Left kidney (tissue), 2 donors: ENCODE results near the gene BDH2. TPM values are rescaled to one million over a fixed set of nuclear protein-coding genes. Genes with fewer than 3 reads are reported as not detected.
A peak's percentile ranks its signal among the peaks of the same experiment; 100 is the strongest.

Experiments
- DNase-seq: peaks from one replicate; pipeline ENCODE4 v3.0.0-alpha.2; 2013
- polyA plus RNA-seq: library from polyadenylated mRNA; unstranded; fragments of 120-200 nt; gene quantifications from one replicate; pipeline ENCODE4 v1.2.1, GENCODE V29; 2013; ENCODE audit not compliant: insufficient read length

BDH2 gene
- polyA plus RNA-seq, 1 donor, result 206 TPM

DNA sequence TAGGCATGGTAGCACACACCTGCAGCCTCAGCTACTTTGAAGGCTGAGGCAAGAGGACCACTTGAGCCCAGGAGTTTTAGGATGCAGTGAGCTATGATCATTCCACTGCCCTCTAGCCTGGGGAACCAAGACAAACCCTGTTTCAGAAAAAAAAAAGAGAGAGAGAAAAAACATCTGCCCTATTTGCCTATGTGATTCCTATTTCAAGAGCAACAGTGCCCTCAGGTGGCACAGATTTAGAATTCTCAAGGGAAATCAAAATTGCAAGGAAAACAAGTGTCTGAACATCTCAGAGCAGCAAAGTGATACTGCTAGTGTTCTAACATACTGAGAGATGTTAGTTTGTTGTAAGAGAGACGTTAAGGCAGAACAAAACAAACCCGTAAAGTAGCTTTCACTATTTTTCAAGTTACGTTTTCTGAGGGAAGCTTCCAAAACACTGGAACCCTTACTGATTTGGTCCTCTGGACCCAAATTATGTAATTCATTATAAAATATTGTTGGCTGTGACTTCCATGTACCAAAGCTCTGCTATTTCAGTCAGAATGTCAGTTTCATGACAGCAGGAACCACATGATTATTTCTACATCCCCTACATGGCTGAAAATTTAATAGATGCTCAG is 7.9 kb downstream of the BDH2 start:
- DNase-seq, result peak; percentile 64

DNA sequence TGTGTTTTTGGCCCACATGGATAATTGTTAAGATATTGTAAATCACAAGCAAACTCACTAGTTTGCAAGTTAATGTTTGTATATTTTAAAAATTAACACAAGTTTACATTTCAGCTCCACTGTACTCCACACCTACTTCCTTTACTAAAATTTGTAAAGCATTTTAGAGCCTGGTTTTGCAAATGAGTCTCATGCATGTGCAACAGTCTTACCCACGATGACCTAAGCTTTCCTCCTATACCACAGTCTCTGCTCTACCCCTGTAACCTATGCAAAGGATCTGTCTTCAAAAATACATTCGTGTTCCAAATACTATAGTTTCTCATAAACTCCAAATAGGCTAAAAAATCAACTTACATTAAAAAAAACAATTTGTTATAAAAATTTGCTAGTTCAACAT is 10.2 kb downstream of the BDH2 start:
- DNase-seq, result no peak

DNA sequence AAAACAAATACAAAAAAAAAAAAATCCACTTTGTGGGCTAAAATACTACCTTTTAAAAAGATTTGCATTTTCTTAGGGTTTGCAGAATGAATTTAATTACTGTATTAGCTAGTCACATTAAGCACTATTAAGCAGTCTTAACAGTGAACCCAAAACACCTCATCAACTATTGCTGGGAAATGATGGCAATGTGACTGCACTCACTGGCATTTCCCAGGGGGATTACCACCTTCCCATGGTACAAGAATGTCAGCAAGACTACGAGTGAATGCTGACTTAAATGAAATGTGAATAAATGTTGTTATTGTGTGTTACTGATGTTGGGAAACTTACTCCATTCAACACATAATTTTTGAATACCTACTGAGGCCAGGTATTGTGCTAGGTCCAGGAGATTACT is 13.1 kb downstream of the BDH2 start:
- no peak for DNase-seq

DNA sequence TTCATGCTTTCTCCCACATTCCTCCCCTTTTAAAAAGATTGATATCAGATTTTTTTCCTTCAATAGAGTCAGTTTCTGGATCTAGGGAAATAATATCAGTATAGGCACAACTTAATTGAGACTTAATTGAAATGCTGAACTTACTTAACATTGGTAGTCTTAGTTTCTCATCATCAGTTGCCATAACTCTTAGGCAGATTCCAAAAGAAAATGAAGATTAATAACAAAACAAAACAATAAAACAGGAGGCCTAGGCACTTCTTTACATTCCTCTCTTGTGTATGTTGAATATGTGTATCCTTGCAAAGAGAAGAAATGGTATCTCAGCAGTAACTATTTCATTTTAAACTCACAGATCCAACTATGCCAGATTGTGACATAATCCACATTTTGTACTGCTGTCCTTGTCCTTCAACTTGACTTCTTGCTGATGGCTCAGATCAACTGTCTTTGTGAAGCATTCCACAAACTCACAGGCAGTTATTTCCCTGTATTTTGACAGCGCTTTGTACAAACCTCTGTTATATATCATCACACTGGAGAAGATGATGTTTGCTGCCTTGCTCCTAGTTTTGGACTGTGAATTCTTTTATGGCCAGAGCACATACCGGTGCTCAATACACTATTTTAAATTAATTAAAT is 14.0 kb downstream of the BDH2 start:
- no peak for DNase-seq

DNA sequence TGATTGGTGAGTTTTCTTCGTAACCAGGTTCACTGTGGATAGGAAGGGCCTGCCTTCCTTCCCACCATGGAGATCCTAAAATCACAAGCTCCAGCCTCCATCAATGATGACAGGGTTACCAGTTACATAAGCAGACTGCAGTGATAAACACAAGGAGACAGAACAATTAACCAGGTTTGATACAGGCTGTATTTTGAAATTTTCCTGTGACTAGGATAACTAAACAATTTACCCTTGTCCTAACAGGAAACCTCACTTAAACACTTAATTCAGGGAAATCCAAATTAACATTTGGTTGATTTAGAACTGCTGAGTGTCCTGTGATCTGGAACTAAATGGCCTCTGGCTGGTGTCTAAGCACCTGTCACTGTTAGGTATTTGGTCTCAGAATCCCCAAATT is 20.0 kb downstream of the BDH2 start:
- no peak for DNase-seq

DNA sequence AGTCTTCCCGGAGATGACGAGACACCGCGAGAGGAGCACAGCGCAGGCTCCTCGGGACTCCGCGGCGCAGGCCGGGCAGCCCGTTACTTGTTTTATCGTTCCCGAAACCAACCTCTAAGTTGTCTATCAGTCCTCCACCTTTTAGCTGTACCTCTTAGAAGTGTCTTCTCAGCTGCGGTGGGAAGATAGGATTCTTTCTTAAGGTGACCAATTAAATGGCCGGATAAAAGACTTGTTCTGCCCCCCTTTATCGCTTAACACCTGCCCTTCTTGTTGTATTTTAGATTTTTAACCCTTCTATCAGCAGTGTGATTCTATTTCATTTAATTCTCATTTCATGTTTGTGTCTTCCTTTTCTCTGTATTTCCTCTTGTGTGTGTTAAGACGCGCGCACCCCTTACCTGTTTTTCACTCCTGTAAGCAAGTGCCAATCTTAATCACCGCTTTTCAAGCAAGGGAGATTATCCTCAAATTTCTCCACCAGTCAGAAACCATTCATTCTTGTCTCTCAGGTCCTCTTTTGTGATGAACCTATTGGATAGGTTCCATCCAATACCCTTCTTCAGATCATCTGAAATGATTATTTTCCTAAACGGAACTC is 22.8 kb downstream of the BDH2 start, which contains the start of gene SLC9B2:
Gene SLC9B2, minus strand, starts transcription at position 15 of the 601 bp plus-strand sequence. CDS start 9,211 bp downstream, outside the sequence.
- no peak for DNase-seq

GRCh38 chr4:103075894-103076746 is 23.5 kb downstream of the BDH2 start:
- peak; percentile 50 for DNase-seq

GRCh38 chr4:103075435-103075893 is 24.2 kb downstream of the BDH2 start:
- DNase-seq, result no peak

DNA sequence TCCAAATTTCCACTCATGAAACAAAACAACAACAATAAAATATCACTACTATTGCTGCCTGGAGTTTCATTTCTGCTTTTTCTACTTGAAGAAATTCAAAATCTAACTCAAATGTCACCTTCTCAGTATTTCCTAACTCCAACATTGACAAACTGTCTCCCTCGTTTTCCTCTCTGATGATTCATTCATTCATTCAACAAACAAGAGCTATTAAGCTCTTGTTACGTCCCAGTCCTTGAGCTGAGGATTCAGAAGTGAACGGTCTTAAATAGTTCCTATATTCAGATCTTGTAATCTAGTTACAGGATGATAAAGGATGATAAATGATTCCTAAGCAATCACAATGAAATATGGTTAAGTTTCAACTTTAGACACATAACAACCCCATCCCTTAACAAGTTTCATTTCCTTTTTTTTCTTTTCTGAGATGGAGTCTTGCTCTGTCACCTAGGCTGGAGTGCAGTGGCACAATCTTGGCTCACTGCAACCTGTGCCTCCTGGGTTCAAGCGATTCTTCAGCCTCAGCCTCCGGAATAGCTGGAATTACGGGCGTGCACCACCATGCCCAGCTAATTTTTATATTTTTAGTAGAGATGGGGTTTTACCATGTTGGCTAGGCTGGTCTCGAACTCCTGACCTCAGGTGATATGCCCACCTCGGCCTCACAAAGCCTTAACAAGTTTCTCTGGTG is 24.7 kb downstream of the BDH2 start:
- DNase-seq, result no peak

DNA sequence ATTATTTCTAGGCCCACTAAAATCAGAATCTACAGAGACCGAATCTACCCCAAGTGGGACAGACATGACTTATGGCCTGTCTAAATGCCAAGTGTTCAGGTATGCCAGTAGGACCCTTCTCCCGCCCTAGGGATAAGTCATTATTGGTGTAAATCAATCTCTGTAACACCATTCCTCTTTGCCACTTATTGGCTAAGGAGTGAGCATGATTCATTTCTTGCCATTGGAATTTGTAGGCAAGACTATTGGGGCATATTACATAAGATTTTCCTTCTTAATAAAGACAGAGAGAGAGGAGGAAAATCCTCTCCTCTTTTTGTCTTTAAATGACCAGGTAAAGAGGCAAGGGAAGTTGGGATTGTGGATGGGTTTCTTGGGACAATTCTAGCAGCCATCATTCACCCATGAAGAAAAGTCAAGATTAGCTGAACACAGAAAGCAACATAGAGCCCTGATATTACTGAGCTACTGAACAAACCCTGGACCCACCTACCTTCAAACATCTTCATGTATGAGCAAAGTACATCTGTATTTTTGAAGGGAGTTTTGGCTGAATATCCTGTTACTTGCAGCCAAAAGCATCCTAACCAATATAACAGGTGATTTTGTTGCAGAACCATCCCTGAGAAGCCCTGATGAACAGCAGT is 25.7 kb downstream of the BDH2 start:
- no peak for DNase-seq

GRCh38 chr4:103067841-103068547 is 31.6 kb downstream of the BDH2 start:
- no peak for DNase-seq

DNA sequence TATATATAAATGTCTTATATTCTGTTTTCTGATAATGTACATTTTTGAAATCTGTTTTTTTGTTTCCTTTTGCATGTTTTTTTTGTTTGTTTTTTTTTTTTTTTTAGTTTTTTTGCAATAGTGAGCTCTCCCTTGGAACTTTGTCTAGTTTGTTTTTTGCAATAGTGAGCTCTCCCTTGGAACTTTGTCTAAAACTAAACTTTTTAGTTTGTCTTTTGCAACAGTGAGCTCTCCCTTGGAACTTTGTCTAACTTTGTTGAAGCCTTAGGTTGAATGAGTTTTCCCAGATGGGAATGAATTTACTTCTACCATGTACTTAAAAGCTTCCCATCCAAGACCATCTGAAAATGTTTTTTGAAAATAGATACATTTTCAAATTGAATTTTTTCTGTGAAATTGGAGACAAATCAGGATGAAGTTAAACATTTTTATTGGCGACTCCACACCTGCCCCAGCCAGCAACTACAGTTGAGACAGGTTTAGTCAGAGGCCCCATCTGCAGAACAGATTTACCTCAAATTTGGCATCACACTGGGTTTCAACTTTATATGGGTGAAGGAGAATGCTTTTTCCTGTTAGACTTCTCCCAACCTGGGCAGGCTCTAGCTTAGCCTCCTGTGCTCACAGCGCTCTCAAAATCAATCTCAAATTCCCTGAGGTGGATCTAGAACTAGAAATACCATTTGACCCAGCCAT is 39.0 kb downstream of the BDH2 start:
- DNase-seq, result no peak

DNA sequence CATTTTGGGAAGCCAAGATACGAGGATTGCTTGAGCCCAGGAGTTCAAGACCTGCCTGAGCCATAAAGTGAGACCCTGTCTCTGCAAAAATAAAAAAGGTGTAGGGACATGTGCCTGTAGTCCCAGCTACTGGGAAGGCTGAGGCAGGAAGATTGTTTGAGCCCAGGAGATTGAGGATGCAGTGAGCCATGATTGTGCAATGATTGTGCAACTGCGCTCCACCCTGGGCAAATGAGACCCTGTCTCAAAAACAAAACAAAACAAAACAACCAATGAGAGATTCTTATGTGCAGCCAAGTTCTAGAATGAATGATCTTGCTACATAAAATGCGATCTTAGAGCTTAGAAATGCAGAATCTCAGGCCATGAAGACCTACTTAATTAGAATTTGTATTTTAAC is 45.6 kb downstream of the BDH2 start:
- DNase-seq, result no peak

- DNase-seq, result no peak
Measured at GRCh38 chr4:103052779-103053178, 46.9 kb downstream of the BDH2 start.

DNA sequence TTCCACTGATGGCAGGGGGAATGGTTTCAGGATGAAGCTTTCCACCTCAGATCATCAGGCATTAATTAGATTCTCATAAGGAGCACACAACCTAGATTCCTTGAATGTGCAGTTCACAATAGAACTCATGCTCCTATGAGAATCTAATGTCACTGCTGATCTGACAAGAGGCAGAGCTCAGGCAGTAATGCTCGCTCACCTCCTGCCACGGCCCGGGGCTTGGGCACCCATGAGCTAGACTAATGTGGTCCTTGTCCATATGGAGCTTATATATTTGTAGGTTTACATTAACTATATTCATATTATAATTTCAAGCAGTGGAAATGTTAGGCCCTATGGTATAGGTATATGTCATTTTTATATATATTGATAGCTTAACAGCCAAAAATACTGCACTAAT is 47.5 kb downstream of the BDH2 start:
- DNase-seq, result no peak

- no peak for DNase-seq
Measured at GRCh38 chr4:103050736-103051436, 48.7 kb downstream of the BDH2 start.

DNA sequence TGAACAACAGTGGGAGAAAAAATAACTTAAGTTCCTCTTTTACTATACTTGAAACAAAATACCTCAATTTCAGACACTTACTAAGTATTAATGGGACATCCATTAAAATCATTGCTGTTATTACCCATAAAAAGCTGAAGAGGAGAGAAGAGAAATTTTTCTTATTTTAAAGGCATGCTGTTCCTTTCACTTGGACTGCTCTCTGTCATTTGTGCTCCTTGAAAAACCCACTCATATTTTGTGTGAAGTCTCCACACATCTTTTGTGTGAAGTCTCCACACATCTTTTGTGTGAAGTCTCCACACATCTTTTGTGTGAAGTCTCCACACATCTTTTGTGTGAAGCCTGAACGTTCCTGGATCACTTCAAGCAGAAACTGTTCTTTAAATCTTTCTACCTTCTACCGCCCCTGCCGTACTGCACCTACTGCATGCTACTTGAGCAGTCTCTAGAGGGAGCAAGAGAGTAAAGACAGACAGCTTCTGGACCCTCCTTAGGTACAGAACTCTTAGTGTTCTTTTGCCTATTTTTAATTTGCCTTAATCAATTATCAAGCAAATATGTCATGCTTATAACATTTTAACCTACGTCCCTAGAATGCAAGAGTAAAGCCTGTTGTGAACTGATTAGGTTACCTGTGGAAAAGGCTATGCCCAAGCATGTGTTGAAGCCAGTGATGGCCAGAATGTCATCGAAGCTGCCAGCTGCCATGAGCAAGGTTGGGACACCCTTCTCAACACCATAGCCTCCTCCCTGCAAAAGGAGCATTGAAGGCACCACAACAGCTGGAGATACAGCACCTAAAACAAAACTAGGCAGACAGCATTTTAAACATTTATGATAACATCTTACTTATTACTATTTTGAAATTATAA is 53.0 kb downstream of the BDH2 start:
- DNase-seq, result peak; percentile 39

DNA sequence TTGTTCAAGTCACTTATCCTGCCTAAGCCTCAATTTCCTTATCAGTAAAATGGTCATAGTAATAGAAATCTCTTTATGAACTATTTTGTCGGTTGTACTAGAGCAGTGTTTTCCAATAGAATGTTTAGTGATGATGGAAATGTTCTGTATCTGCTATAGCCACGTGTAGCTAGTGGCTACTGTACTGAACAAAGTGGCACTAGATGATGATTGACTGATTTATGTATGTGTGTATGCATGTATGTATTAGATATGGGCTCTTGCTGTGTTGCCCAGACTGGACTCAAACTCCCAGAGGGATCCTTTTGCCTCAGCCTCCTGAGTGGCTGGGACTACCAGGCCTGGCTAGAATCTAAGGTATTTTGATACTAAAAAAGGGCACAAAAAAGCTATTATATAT is 55.5 kb downstream of the BDH2 start:
- DNase-seq, result no peak
